Hematopoietic multipotent progenitor cell (in vitro differentiated cells): ENCODE results near the gene COX8A. TPM values are rescaled to one million over a fixed set of nuclear protein-coding genes. Genes with fewer than 3 reads are reported as not detected.
"Not testable (repeated sequence)": the region's sequence is repeated elsewhere in the genome, so short reads cannot be mapped to it uniquely, and the experiment has no call there.

Experiments used
- DNase-seq, 3 donors: peaks; one replicate each; pipeline ENCODE4 v3.0.0-alpha.2; 2011 to 2015; ENCODE audit warnings: low read depth in 2 of 3, low spot score in 2 of 3
- total RNA-seq: library from RNA; depleted of rRNA; stranded (reverse); fragments of >200 nt; gene quantifications from one replicate; pipeline ENCODE4 v1.2.3, GENCODE V29; 2012

Gene COX8A, protein sequence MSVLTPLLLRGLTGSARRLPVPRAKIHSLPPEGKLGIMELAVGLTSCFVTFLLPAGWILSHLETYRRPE
- total RNA-seq = 382 TPM

GRCh38 chr11:63974259-63975143 lies at the start of gene COX8A:
Gene COX8A, plus strand, starts transcription at chr11:63974620. Its CDS starts 61 bp downstream, at chr11:63974681.
- DNase-seq = peak; percentile 86 to 100 (median 99)

- DNase-seq = no peak
Measured at GRCh38 chr11:63929616-63930015, 44.8 kb upstream of the COX8A start.

DNA sequence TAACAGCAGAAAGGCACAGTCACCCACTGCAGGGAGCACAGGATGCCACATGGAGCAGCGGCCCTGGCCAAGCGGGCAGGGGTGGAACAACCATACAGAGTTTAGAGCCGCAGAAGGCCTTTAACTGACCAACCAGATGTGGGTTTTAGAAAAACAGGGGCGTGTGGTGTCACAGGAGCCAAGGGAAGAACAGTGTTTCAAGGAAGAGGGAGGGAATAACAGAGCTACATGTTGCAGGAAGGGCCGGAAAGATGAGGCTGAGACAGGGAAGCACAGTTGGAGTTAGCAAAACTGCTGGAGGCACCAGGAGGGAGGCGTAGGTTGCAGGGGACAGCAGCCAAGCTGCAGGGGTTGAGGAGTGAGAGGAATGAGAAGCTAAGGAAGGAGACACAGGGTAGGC lies 43.4 kb upstream of the COX8A start:
- no peak for DNase-seq

GRCh38 chr11:63931876-63932275 lies 42.5 kb upstream of the COX8A start:
- DNase-seq = no peak

DNA sequence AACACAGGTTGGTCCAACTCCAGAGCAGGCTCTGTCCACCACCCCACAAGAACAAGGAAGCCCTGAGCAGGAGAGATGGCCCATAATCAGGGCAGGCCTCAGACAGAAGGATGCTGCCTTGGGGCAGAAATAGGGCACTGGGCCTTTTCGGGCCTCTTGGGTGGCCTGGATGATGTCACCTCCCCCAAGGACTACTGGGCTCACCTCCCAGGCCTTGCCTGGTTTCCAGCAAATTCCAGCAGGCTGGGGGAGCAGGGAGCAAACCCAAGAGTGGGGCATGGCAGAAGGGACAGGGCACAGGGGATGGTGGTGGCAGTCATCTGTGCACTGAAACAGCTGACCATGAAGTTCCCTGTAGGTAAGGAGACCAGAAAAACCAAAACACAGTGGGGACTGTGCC lies 41.0 kb upstream of the COX8A start:
- DNase-seq = no peak

- DNase-seq = no peak
Measured at GRCh38 chr11:63937713-63938478, 36.5 kb upstream of the COX8A start.

DNA sequence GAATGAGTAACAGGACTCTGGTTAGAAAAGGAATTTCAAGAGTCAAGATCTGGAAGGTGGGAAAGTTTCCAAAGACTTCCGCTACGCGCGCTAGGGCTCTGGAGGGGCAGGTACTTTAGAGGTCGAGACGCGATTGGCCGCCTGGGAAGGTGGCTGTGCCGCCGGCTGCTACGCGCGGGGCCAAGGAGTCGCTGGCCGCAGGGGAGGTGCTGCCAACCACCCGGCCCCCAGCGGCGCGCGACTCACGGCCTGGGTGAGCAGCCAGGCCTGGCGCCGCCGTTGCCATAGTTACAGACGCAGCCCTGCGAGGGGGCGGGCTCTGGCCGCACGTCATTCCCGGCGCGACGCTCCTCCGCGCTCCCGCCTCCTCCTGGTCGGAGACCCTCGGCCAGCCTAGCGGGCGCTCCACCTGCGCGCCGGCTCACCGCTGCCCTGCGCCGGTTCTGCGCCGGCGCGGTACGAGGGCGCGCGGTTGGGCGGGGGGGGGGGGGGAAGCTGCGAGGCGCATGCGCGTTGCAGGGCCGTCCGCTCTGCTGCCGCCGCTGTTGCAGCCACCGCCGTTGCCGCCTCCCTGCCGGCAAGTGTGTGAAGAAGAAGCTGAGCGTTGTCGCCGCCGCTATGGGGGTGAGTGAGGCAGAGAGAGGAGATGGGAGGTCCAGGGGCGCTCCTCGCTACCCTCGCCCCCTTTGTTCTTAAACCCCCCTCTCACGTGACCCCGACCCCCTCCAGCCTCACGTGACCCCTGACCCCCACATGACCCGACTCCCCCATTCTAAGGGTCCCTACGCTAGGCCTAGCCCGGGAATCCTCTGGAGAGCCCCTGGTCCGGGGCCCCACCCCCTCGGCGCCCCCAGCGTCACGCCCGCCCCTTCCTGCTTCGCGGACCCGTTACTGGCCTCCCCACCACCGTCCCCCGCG lies 35.7 kb upstream of the COX8A start, which contains the start of gene NAA40:
Gene NAA40, plus strand, starts transcription at position 524 of the 918 bp plus-strand sequence. Its CDS starts 95 bp downstream, at position 619.
- DNase-seq = peak; percentile 93 to 98 (median 97)

GRCh38 chr11:63939397-63939891 lies 35.0 kb upstream of the COX8A start:
- DNase-seq = no peak

- DNase-seq = peak in 1 of 3 donors; percentile 69
Measured at GRCh38 chr11:63940786-63941185, 33.6 kb upstream of the COX8A start.

DNA sequence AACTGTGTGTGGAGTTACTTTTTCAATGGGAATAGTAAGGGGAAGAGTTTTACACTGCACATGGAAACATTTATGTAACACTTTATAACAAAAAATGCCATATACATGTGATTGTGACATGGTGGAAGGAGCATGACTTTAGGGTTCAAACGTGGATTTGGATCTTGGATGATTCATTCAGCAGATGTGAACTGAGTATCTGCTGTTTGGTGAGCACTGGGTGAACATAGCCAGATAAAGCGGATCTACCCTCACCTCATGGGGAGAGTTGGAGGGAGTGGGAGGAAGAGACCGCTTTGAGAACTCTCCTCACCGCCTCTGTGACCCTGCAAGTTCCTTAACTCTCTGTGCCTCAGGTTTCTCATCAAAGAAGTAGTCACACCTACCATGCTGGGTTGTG lies 32.5 kb upstream of the COX8A start:
- no peak for DNase-seq

DNA sequence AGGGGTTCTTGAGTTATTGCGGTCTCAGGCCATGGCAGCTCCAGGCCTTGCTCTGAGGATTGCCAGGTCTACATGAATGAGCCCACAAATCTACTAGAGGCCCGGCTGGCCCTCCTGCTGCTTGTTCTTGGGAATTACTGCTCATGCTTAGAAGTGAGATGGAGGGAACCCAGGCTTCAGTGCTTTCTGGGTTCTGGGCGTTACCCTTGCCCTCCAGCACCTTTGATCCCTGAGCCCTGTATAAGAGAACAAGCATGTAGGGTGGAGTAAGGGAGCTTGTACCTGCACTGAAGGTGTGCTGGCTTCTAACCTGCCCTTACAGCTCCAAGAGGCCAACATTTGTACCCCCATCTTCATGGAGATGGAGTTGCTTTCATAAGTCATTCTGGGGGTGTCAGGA lies 31.6 kb upstream of the COX8A start:
- DNase-seq = no peak

- DNase-seq = no peak
Measured at GRCh38 chr11:63944987-63945386, 29.4 kb upstream of the COX8A start.

- peak in 2 of 3 donors; percentile 49 to 66 for DNase-seq
Measured at GRCh38 chr11:63945477-63946163, 28.8 kb upstream of the COX8A start.

DNA sequence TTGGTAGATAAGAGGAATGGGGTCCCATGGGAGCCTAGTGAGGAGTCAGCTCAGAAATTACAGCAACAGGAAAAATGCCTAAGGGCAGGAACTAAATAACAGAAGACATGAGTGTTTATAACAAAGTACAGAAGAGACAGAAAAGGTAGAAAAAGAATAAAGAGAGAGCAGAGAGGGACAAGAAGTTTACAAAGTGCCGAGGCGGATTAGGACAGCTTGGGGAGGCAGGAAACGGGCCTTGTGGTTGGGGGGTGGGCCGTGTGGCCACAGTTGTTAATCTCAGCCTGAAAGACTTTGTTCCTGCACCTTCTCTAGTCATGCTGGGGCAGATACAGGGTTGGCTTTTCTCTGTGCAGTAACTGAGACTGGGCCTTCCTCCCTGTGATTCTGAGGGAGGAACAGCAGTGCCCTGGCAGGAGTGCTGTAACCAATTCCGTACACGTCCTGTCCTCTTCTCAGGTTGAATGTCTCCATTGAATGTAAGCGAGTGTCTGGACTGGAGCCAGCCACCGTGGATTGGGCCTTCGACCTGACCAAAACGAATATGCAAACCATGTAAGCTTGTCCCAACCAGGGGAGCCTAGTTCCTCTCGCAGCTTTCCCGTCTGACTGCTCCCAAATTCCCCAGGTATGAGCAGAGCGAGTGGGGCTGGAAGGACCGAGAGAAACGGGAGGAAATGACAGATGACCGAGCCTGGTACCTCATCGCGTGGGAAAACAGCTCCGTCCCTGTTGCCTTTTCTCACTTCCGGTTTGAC lies 22.5 kb upstream of the COX8A start:
- DNase-seq = peak in 2 of 3 donors; percentile 37 to 69

DNA sequence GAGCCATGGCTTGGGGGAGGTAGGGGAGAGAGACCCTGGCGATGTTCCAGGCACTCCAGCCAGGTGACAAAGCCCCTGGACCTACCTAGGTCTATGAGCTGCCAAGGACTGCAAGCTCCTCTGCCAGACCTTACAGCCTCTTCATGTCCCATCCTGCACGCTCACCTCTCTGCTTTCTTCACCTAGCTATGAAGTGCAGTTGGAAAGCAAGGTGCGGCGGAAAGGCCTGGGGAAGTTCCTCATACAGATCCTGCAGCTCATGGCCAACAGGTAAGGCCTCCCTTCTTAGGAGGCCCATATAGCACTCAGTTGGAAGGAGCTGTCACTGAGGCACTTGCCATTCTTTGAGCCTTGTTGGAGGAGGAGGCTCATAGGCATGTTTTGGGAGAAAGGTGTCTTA lies 21.9 kb upstream of the COX8A start:
- no peak for DNase-seq

DNA sequence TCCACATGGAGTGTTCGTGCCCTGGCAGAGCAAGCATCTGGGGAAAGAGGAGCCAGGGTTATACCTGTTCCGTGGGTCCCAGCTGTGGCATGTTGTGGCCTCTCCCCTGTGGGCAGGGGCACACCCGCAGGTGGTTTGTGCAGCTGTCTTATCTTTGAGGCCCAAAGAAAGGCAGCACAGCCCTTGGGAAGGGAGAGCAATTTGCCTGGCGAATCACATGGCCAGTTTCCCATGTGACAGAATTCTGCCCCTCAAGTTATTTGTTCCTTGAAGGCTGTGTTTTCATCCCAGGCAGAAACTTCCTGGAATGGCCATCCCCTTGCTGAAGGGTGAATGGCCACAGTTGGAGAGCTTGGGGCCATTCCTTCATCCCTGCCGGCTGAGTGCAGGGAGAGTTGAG lies 16.4 kb upstream of the COX8A start:
- DNase-seq = no peak

- DNase-seq = peak in 1 of 3 donors; percentile 15
Measured at GRCh38 chr11:63961608-63962412, 12.6 kb upstream of the COX8A start.

DNA sequence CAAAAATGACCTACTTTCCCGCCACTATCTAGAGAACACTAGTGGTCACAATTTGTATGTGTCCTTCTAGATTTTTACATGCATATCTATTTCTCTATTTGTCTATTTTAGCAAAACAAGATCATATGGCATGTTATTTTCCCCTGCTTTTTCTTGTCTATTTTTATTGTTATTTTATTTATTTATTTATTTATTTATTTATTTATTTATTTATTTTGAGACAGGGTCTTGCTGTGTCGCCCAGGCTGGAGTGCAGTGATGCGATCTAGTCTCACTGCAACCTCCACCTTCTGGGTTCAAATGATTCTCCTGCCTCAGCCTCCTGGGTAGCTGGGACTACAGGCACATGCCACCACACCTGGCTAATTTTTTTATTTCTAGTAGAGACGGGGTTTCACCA lies 10.5 kb upstream of the COX8A start:
- not testable (repeated sequence) for DNase-seq
